ENCODE measurements around the gene POC1B.
A peak's percentile ranks its signal among the peaks of the same experiment; 100 is the strongest.

Gene POC1B

DNA sequence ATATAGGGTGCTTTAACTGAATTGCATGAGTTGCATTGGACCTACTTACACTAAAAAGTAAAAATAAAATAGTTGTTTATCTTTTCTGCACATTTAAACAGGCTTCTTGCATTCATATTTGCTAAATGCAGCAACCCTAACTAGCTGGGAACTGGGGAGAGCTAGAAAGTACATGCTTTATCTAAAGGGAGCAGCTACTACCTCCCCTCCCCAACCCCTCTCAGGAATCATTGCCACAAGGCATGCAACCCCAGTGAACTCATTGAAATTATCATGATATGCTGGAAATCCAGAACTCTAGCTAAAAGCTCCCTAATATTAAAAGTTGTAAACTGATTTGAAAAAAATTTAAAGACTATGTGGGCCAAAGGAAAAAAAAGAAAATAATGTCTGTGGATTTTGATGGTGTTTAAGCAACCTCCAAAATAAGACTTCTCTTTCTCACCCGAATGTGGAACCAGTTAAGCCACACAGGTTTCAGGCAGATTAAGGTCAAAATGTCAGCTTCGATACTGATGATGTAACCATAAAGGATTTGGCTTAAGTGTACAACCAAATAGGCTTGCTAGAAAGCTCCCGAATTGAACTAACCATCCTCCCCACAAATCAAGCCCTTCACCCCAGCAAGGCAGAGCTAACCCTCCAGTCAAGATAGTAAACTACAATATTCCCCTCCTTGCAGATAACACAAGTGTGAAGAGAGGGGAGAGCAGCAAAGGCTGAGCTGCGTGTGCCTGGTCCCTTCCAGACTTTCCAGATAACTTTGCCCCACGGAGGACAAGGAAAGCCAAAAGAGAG lies 13.8 kb upstream of the POC1B start:
- peak; percentile 69 for DNase-seq (ENCODE audit: low spot score)

DNA sequence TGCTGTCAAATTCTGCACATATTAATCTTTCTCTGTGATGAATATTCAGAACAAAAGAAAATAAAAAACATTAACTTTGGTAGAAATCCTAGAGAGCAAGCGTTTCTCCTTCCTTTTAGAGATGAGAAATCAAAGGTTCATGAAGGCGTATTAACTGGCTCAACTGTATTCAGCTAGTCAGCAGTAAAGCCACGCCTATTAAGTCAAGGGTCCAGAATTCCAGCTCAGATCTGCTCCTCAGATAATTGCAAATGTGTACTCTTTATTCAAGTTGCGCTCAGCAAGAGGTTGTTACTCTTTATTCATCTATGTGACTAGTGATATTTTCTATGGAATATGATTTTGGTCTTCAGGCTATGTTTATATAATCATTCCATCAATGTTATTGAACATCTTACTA lies 13.1 kb upstream of the POC1B start:
- DNase-seq (ENCODE audit: low spot score): peak; percentile 49

DNA sequence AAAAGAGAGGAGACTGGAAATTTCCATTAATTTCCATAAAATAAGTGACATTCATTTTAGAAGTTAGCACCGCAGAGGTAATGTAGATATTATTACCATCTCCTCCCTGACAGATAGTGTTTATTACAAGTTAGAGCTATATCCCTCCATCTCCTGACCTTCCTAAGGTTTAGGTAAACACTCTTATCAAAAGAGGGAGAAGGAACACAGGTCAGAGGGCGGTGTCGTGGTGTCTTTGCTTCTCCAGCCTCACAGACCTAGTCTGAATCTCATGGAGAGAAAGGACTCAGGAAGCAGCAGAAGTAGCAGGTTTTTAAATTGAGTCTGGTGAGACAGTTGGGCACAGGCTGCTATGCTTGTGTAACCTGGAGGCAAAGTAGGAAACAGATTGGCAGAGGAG lies 11.5 kb upstream of the POC1B start:
- DNase-seq (ENCODE audit: low spot score): peak; percentile 36

DNA sequence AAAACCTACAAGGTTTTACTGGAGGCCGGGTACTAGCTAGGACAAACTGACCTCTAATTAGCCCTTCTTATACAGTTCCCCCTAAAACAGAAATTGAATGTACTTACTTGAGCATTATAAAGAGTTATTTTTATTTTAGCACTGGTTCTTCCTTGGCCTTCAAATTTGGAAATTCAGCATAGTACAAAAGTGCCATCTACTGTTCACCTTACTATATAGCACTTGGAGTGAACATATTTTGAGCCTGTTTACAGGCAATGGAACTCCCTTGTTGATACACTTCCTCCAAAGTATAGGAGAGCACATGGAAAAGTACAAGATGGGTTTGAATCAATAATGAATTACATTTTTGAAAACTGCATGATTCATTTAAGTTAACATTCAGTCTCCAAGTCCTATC lies 3.9 kb upstream of the POC1B start:
- DNase-seq (ENCODE audit: low spot score): peak; percentile 84

DNA sequence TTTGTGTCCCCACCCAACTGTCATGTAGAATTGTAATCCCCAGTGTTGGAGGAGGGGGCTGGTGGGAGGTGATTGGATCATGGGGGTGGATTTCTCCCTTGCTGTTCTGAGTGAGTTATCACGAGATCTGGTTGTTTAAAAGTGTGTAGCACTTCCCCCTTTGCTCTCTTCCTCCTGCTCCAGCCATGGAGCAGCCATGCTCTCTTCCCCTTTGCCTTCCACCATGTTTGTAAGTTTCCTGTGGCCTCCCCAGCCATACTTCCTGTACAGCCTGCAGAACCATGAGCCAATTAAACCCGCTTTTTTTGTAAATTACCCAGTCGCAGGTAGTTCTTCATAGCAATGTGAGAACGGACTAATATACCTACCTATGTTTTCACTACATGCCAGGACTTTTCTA lies 2.6 kb upstream of the POC1B start:
- no peak for DNase-seq (ENCODE audit: low spot score)

DNA sequence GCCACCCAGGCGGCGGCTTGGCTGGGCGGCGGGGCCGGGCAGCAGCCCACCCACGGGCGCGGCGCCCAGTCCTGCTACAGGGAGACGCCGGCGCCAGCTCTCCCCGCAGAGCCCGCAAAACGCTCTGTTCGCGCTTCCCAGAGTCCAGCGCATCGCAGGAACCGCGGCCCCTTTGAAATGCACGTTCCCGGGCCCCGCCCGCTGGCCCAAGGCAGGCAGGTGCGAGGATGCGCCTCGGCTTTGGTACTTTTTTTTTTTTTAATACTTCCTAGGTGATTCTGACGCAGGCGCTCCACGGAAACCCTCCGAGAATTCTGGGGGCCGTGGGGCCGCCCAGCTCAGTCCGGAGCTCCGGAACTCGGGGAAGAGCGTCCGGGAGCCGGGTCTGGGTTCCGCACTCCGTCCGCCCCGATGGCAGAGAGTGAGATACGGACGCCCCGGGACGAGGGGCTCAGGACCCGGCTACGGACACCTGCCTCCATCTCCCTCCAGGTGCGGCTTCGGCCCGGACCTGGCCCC lies 483 bp downstream of the POC1B start:
- peak; percentile 61 for DNase-seq (ENCODE audit: low spot score)

DNA sequence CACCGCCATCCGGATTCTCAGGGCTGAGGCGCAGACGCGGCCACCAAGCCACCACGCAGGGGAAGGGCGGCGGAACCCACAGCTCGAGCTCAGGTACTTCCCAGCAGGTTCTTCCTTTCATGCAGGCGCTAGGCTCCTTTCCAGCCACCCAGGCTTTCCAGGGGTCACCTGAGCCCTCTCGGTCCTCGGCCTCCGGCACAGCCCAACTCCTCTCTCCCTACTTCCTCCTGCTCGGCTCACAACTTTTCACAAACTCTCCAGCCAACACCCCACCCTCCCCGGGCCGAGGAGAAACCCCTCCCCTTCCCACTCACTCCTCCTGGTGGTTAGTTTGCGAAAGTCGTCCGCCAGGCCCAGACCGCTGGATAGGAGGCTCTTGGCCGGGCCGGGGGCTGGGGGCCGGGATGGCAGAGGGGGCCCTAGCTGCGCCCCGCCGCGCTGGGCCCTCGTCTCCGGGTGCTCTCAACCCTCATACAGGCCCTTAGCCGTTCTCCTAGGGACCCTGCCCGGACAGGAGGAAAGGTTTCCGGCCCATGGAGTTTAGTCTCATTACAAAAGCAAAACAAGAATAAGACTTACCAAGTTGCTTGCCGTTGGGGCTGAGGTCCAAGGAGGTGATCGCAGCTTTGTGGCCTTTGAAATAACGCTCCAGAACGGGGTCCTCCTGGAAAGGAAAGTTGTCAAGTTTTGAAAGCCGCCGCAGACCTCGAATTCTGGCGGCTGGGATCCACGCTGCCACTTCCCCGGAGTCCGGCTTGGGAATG lies 1.1 kb downstream of the POC1B start, which contains the start of gene GALNT4:
Gene GALNT4 (minus strand): TSS at position 256 of the 764 bp plus-strand sequence. CDS start 247 bp downstream, at position 9.
- DNase-seq (ENCODE audit: low spot score): peak; percentile 88

DNA sequence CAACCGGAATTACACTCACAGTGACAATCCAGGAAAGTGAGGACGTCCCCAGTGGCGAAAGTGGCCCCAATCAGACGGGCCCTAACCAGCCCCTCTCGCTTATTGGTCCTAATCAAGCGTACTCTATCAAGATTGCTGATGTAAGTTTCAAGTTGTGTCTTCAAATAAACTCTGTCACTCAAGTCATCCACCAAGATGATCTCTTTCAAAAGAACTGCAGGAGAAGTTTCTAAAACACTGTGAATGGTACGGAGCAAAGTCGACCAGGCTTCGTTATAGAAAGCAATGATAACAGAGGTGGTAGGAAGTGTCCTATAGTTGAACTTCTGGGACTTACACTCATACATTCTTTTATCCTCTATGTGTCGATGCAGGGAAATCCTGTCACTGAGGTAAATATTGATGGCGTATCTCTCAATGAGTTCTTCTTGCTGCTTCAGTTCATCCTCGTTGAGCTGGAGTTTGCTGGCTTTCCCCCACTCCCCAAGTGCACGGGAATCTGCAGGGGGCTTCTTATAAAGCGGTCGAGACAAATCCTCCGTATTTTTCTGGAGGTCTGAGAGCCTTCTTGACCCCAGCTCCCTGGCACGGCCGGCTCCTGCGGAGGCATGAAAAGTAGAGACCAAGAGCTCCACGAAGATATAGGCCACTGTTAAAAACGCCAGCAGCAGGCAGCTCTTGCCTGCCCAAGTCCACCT lies 1.9 kb downstream of the POC1B start:
- DNase-seq (ENCODE audit: low spot score): peak; percentile 42

DNA sequence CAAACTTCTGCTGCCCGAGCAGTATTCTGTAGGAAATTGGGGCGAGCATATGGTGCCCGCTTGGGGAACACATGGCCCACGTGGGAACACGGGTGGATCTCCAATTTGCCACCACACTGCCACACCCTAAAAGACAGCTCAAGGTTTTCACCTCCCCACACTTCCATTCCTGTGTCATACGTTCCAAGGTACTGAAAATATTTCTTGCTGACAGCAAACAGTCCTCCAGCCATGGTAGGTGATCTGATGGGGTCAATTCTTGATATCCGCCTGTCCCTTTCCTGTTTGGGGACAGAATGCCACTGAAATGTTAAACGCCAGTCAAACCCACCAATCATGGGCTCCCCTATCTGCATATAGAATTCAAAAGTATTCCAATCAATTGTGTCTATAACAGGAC lies 2.5 kb downstream of the POC1B start:
- peak; percentile 46 for DNase-seq (ENCODE audit: low spot score)

DNA sequence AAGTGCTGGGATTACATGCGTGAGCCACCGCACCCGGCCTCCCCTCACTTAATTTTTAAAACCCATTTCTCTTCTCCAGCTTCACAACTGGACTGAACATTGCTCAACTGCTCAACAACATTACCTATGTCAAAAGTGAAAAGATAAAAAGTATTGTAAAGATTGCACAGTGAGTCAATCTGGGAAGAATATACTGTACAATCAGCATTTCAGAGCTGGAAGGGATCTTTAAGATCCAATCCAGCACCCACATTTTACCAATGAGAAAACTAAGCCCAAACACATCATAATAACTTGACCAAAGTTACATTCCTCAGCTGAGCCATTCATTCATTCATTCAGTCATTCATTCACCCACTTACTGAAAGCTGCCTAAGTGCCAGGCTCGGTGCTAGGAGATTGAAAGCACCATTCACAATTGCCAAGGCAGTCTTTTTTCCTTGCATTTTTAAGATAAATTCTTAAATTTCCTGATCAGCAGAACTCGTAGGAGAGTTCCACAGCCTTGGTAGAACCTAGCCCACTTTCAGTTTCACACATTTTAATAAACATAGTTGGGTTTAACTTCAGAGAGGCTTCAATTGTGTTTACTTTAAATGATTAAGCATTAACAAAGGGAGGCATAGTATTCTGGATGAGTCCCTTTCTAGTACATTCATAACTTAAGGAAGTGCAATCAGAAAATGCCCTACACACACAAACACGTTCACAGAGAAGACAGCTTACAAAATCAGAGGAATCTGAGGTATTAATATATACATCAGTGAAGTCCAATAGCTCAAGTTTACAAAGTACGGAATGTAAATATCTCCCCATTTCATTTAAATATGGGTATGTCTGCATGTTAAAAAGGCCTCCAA lies 4.3 kb downstream of the POC1B start:
- DNase-seq (ENCODE audit: low spot score): peak; percentile 30

DNA sequence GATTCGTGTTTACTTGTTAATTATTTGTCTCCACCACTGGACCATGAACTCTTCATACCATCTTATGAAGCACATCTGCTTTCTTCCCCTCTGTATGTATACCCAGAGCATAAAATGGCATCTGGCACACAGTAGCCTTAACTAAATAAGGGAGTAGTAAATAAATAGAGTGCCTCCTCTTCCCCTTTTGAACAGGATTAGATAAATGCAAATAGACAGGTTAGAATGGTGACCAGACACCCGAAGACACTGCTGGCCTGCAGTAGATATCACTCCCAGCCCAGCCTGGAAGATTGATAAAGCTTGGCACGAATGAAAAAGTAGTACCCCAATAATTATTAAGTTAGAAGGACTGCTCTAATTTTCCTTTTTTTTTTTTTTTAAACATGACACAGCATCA lies 8.1 kb downstream of the POC1B start:
- peak; percentile 62 for DNase-seq (ENCODE audit: low spot score)

DNA sequence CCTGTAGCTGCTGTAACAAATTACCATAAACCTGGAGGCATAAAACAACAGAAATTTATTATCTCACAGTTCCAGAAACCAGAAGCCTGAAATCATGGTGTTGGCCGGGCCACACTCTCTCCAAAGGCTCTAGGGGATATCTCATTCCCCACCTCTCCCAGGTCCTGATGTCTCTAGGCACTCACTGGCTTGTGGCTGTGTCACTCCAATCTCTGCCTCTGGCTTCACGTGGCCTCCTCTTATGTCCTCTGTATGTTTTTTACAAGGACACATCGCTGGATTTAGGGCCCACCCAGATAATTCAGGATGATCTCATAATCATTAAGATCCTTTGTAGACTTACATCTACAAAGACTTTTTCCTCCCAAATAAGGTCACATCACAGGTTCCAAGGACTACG lies 9.2 kb downstream of the POC1B start:
- no peak for DNase-seq (ENCODE audit: low spot score)

DNA sequence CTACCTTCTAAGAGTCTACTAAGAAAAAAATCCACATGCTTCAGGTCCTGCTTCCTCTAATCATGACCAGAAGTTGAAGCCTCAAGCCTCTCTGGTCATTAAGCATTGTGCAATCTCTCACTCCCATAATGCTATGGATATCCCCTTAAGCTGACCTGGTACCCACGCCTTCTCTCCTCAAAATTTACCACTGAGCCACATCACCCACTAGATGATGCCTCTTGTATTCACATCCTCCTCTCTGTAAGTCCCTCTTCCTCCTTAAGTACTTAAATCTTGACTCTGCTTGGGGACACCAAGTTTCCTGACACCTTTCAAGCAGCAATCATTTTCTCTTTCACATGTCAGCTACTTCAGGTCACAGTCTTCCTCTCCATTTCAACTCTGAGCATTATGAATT lies 11.1 kb downstream of the POC1B start:
- DNase-seq (ENCODE audit: low spot score): no peak

DNA sequence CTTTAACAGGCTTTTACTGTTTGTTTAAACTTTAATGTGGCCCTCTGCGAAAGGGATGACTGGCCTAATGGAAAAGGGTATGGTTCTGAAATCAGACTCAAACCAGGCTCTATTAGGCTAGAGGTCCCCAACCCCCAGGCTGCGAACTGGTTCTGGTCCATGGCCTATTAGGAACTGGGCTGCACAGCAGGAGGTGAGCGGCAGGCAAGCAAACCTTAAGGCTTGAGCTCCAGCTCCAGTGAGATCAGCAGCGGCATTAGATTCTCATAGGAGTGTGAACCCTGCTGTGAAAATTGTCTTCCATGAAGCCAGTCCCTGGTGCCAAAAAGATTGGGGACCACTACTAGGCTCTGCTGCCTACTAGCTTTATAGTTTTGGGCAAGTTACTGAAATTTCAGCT lies 12.3 kb downstream of the POC1B start:
- DNase-seq (ENCODE audit: low spot score): no peak

DNA sequence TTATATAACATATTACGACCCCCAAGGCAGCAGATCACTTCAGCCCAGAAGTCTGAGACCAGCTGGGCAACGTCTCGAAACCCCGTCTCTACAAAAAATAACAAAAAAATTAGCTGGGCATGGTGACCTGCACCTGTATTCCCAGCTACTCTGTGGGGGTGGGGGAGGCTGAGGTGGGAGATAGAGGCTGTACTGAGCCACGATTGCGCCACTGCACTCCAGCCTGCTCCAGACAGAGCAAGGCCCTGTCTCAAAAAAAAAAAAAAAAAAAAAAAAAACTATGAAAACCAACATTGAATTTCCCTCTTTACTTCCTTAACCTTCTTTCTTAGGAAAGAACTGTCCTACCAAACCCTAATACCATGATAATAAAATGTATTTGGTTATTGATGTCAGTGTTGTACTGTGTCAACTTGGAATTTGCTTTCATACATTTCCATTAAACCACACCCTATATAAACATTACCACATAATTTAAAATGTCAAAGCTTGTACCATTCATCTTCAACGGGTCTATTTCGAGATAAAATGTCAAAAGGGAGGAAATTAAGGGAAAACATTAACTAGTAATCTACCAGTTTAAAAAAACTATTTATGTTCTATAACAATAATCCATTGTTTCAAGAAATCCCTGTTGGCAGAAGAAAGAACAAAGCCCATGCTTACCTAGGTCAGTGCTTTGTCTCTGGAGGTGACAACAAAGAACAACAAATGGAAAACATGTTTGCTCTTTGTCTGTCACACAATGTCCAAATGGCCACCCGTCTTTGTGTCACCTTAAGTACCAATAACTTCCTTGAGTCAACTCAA lies 18.6 kb downstream of the POC1B start:
- DNase-seq (ENCODE audit: low spot score): no peak

DNA sequence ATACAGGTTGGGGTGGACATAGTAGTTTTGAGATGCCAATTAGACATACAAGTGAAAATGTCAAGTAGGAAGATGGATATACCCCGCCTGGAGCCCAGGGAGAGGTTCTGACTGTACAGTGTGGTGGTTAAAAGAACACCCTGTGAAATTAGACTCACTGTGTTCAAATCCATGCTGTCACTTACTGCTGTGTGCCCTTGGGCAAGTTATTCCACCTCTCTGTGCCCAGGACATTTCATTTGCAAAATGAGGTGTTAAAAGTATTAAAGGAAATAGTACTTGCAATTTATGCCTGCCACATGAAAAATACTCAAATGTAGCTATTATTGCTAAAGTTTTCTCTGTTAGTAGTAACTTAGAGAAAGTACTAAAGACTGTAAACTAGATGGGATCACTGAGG lies 19.8 kb downstream of the POC1B start:
- no peak for DNase-seq (ENCODE audit: low spot score)

DNA sequence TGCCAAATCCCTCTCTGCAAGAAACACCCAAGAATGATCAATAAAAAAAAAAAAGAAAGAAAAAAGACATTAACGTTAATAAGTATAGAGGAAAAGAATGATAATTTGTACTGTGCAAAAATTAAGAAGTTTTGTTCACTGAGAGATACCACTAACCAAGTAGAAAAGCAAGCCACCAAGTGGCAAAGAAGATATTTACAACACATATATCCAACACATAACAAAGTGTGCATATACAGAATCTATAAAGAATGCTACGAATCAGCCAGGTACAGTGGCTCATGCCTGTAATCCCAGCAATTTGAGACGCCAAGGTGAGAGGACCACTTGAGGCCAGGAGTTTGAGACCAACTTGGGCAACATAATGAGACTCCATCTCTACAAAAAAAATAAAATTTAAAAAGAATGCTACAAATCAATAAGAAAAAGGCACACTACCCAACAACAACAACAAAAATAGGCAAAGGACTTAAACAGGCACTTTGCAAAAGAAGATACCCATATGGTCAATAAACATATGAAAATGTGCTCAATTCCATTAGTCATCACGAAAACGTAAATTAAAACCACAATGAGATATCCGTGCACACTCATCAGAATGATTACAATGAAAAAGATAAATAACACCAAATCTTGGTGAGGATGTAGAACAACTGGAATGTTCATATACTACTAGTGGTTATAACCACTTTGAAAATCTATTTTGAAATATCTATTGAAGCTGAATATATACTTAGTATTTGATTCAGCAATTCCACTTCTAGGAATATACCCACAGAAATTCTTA lies 21.1 kb downstream of the POC1B start:
- DNase-seq (ENCODE audit: low spot score): no peak

DNA sequence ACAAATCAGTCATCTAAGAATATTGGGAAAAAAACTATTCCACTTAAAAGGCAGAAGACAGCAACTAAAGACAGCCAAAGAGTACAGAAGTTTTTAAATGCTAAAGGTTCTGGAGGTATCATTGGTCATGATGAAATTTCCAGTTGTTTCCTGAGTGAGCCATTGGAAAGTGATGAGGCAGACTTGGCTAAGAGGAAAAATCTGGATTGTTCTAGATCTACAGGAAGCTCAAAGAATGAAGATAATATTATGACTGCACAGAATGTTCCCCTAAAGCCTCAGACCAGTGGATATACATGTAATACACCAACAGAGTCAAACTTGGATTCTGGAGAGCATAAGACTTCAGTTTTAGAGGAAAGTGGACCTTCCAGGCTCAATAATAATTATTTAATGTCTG lies 24.1 kb downstream of the POC1B start:
- no peak for DNase-seq (ENCODE audit: low spot score)

DNA sequence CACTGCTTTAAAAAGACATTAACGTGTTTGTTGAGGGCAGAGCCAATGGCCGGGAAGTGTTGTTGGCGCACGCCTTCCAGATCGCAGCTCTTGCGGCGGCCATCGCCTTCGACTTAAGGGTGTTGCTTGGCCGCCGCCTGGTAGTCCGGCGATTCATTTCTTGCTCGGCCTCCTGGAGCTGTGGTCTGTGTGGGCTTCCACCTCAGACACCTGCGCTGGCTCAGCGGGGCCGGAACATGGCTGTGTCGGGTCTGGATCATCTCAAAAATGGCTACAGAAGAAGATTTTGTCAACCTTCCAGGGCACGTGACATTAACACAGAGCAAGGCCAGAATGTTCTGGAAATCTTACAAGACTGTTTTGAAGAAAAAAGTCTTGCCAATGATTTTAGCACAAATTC lies 26.0 kb downstream of the POC1B start:
- DNase-seq (ENCODE audit: low spot score): no peak

DNA sequence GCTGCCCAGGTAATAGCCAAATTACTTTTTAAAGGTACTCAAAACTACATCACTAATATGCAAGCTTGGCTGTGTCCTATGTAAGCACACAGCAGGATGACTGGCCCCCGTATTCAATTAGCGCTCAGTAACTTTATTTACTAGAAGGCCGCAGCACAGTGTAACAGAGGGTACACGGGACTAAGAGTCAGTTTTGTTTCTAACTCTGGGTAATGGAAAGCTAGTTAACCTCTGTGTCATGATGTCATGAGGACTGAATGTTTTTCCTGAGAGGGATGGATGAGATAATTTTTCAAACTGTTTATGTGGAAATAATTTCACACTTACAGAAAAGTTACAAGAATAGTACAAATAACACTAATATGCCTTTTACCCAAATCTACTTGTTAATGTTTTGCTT lies 28.4 kb downstream of the POC1B start:
- DNase-seq (ENCODE audit: low spot score): no peak
